Endodermal cell (in vitro differentiated cells): Measurements from ENCODE around the gene KCNK3. TPM values are rescaled to one million over a fixed set of nuclear protein-coding genes. Genes with fewer than 3 reads are reported as not detected.

ENCODE experiments used
- DNase-seq: peaks from one replicate; pipeline ENCODE4 v3.0.0-alpha.2; 2017
- H3K27ac ChIP-seq: 2 replicates; pipeline ENCODE4 v1.5.1; 2013; ENCODE audit warnings: mild to moderate bottlenecking, low read depth, low read length, moderate library complexity
- H3K27me3 ChIP-seq: 2 replicates; pipeline ENCODE4 v1.6.1; 2013; ENCODE audit warnings: mild to moderate bottlenecking, low read length, moderate library complexity; ENCODE audit not compliant: insufficient read depth, control insufficient read depth, poor library complexity, severe bottlenecking
- H3K36me3 ChIP-seq: 2 replicates; pipeline ENCODE4 v1.7.0; 2013; ENCODE audit warnings: mild to moderate bottlenecking, low read length, moderate library complexity; ENCODE audit not compliant: control insufficient read depth, insufficient read depth
- H3K4me1 ChIP-seq: one replicate; pipeline ENCODE4 v1.7.0; 2013; ENCODE audit warnings: low read length; ENCODE audit not compliant: control insufficient read depth, insufficient read depth
- H3K4me3 ChIP-seq: 2 replicates; pipeline ENCODE4 v1.5.1; 2013; ENCODE audit warnings: mild to moderate bottlenecking, low read length, moderate library complexity
- H3K9ac ChIP-seq: 2 replicates; pipeline ENCODE4 v1.6.1; 2013; ENCODE audit warnings: mild to moderate bottlenecking, low read length, moderate library complexity; ENCODE audit not compliant: poor library complexity, severe bottlenecking; ENCODE audit errors: extremely low read depth
- H3K9me3 ChIP-seq: 2 replicates; pipeline ENCODE4 v1.6.1; 2013; ENCODE audit warnings: mild to moderate bottlenecking, low read length, moderate library complexity; ENCODE audit not compliant: control insufficient read depth
- H3K27ac Mint-ChIP-seq: 2 replicates; pipeline ENCODE4 v1.8.0; 2020; ENCODE audit warnings: mixed read lengths
- H3K27me3 Mint-ChIP-seq: 2 replicates; pipeline ENCODE4 v1.8.0; 2021; ENCODE audit warnings: mild to moderate bottlenecking, mixed read lengths; ENCODE audit not compliant: insufficient read depth
- H3K36me3 Mint-ChIP-seq: 2 replicates; pipeline ENCODE4 v1.8.0; 2020; ENCODE audit warnings: low read depth, mixed read lengths
- H3K4me1 Mint-ChIP-seq: 2 replicates; pipeline ENCODE4 v1.8.0; 2020; ENCODE audit warnings: mixed read lengths
- H3K4me3 Mint-ChIP-seq: 2 replicates; pipeline ENCODE4 v1.8.0; 2020; ENCODE audit warnings: mild to moderate bottlenecking, moderate library complexity, mixed read lengths
- H3K9me3 Mint-ChIP-seq: 2 replicates; pipeline ENCODE4 v1.8.0; 2020; ENCODE audit warnings: mild to moderate bottlenecking, mixed read lengths
- CTCF ChIP-seq: fragments of 200-600 bp; sonication (generic); conservative IDR thresholded peaks from 2 replicates; pipeline ENCODE4 v1.5.0; 2021; ENCODE audit warnings: antibody characterized with exemption, mild to moderate bottlenecking
- WGBS, 2 experiments: methylation state at CpG; one replicate each; pipeline versions ENCODE4 v1.1.5 to v1.1.7; 2013; ENCODE audit warnings: missing lambda C conversion rate in 2 of 2, mixed read lengths in 1 of 2; ENCODE audit not compliant: insufficient coverage in 1 of 2, insufficient read length in 1 of 2; 5-methylcytosine and 5-hydroxymethylcytosine counted together
- total RNA-seq, 2 donors: library from RNA; stranded (reverse); fragmentation: NEBNext Ultra II Directional in 1 of 2; extraction: Animal tissue kit (Norgen Biotek cat#: 25700) in 1 of 2; gene quantifications; 2 replicates in 1 of 2; 3 replicates in 1 of 2; pipeline ENCODE4 v1.2.1, GENCODE V29; 2021

Gene KCNK3
- total RNA-seq, 2 donors from 2014 or later, result not detected

- Mint-ChIP-seq H3K36me3 (no peaks in the 10 kb centered on the region), H3K27ac (no peak overlapping the region), H3K9me3 (peaks cover 7% of the 10 kb centered on the region), H3K4me3 (no peak overlapping the region), H3K4me1 (no peaks in the 10 kb centered on the region), H3K27me3 (peaks cover 10% of the 10 kb centered on the region)
- H3K27ac ChIP-seq, result no peak overlapping the region
- 90 to 95% methylated on average over 10 to 14 of the region's 14 CpGs for WGBS, 2 experiments
- H3K27me3 ChIP-seq, result peaks cover 12% of the 10 kb centered on the region
- no peaks in the 10 kb centered on the region for H3K4me1 ChIP-seq
- no peak for TF ChIP-seq CTCF
- DNase-seq, result peak; percentile 33
- no peak overlapping the region for H3K9ac ChIP-seq
- no peaks in the 10 kb centered on the region for H3K9me3 ChIP-seq
- no peaks in the 10 kb centered on the region for H3K36me3 ChIP-seq
- no peak overlapping the region for H3K4me3 ChIP-seq
These were observed 18.3 kb upstream of the KCNK3 start for GRCh38 chr2:26674002-26674751.

- Histone ChIP-seq H3K27ac (no peak overlapping the region), H3K4me1 (no peaks in the 10 kb centered on the region), H3K36me3 (no peaks in the 10 kb centered on the region), H3K4me3 (no peak overlapping the region), H3K9me3 (no peaks in the 10 kb centered on the region), H3K9ac (no peak overlapping the region), H3K27me3 (peaks cover 18% of the 10 kb centered on the region)
- Mint-ChIP-seq H3K36me3 (no peaks in the 10 kb centered on the region), H3K4me1 (no peaks in the 10 kb centered on the region), H3K27me3 (peaks cover 14% of the 10 kb centered on the region), H3K27ac (no peak overlapping the region), H3K4me3 (no peak overlapping the region), H3K9me3 (peaks cover 7% of the 10 kb centered on the region)
- 80 to 92% methylated on average over 5 to 13 of the region's 13 CpGs for WGBS, 2 experiments
- peak; percentile 28 for DNase-seq
- no peak for TF ChIP-seq CTCF
These were observed 17.8 kb upstream of the KCNK3 start for GRCh38 chr2:26674771-26675170.

GRCh38 chr2:26675651-26676255, 16.8 kb upstream of the KCNK3 start:
- H3K9ac ChIP-seq, result no peak overlapping the region
- no peaks in the 10 kb centered on the region for H3K9me3 ChIP-seq
- DNase-seq, result peak; percentile 40
- H3K9me3 Mint-ChIP-seq, result peaks cover 7% of the 10 kb centered on the region
- no peaks in the 10 kb centered on the region for H3K36me3 Mint-ChIP-seq
- WGBS, 2 experiments, result 94 to 100% methylated on average over 3 to 6 of the region's 6 CpGs
- no peak for TF ChIP-seq CTCF
- no peak overlapping the region for H3K4me3 Mint-ChIP-seq
- H3K36me3 ChIP-seq, result no peaks in the 10 kb centered on the region
- no peak overlapping the region for H3K27ac Mint-ChIP-seq
- H3K4me1 ChIP-seq, result no peaks in the 10 kb centered on the region
- H3K4me3 ChIP-seq, result no peak overlapping the region
- peaks cover 14% of the 10 kb centered on the region for H3K27me3 Mint-ChIP-seq
- no peak overlapping the region for H3K27ac ChIP-seq
- H3K4me1 Mint-ChIP-seq, result no peaks in the 10 kb centered on the region
- H3K27me3 ChIP-seq, result peaks cover 18% of the 10 kb centered on the region
